ENCODE measurements around the gene WNT9A. TPM values are rescaled to one million over a fixed set of nuclear protein-coding genes. Genes with fewer than 3 reads are reported as not detected.

WNT9A gene
- total RNA-seq, 1 donor from 2014 or later = 4.1 TPM

DNA sequence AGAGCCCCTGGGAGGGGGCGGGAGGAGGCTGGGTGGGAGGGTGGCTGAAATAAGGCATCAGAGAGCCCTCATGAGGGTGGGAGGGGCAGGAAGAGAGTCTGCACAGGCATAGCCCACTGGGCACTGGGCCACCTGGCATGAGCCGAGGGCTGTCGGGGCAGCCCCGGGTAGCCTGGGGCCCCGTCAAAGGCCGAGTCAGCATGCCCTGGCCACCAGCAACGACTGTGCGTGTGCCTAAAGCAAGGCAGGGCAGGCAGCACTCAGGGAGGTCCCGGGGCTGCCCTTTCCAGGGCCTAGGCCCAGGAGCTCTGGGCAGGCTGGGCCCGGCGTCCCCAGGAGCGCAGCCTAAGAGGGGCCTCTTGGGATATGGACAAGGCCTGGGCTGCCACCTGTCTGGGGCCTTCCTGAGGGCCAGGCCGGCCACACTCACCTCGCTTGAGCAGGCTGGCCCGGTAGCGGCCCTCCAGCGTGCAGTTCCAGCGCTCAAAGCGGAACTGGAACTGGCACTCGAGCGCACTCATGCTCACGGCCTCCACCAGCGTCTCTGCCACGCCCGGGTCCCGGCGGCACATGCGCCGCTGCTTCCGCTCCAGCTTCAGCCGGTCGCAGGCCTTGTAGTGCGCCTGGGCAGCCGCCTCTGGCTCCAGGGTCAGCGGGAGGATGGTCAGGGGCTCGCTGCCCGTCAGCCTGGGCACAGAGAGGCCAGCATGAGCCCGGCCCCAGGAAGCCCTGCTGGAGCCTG, 22.7 kb downstream of the WNT9A start:
- no peak for DNase-seq (ENCODE audit: low read depth, low spot score)

DNA sequence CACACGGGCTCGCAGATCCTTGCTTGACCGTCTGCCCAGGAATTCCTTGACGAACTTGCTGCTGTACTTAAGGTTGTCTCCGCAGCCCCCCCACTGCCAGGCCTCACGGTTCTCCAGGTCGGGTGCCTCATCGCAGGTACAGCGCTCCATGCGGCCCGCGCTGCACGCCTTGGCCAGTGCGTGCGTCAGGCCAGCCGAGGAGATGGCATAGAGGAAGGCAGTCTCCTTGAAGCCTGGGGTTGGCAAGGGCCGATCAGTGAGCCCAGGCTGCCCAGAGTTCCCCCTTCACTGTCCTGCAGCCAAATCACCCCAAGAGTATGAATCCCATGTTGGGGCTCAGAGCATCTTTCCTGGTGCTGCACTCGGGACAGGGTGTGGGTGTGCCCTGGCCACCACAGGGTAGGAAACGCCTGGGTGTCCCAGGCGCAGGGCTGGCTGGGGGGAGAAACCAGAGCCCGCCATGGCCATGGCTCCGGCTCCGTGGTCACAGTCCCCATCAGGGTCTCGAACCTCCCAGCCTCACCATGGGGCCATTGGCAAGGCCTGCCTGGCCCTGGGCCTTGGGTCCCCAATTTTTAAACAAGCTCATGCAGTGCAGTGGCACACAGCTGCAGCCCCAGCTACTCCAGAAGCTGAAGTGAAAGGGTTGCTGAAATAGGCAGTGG, 23.4 kb downstream of the WNT9A start:
- no peak for DNase-seq (ENCODE audit: low read depth, low spot score)

DNA sequence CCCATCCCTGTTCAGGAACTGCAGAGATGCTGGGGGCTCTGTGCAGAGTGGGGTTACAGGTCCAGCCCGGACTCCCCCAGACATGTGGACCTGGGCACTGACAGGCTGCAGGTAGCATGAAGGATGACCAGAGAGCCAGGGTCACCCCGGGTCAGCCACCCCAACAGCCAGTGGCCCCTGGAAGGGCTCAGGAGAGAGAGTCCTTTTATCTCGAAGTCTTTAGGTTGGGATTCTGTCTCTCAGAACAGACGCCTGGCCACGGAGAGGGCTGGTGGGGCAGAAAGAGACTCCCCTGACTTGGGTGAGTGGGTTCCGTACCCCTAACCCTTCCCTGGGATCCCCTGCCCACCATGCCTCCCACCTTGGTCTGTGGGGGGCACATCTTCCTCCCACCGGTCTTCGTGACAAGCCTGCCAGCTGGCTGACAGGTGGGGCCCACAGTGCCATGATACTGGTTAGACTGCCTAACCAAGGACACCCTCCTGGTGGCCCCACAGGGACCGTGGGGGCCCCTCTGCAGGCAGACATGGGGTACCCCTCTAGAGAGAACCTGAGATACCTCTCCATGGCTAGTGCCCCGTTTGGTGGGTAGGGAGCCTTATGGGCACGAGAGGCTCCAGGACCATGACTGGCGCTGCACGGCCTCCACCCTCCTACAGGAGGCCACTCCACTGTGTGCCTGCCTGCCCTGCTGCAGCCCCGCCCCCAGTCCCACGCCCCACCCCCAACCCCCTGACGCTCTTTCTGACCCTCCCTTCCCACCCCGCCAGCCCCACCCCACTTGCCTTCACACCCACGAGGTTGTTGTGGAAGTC, 24.2 kb downstream of the WNT9A start:
- DNase-seq (ENCODE audit: low read depth, low spot score) = no peak

DNA sequence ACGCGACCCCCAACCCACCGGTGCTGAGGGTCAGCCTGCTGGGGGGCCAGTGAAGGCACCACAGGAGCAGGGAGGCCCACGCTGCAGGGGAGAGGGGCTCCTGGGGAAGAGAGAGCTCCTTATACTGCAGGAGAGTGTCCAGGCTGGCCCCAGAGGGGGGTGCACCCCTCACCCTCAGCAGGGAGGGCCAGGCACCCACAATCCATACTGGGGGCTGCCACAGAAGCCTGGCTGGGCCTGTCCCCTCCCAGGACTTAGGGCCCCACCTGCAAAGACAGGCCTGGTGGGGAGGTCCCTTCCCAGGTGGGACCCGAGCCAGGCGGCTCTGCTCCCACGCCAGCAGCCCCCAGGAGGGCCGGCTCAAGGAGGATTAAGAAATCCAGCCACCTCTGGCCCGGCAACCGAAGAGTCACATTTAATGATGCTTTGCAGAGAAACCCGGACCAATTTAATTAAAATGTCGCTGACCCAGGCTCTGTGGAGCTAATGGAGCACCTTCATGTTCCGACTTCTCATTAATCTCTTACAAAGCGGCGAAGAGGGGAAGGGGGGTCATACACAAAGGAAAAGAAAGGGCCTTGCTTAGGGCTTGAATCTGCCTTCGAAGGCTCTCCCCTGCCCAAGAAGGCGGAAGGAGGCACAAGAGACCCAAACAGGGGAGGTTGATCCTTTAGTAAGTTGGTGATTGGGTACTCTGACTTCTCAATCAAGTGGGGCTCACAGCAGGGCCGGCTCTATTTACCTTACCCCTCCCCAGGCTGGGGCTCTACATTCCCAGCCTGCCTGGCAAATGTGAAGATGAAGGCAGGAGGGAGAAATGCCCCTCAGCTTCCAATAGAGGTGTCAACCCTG, 25.0 kb downstream of the WNT9A start:
- no peak for DNase-seq (ENCODE audit: low read depth, low spot score)

DNA sequence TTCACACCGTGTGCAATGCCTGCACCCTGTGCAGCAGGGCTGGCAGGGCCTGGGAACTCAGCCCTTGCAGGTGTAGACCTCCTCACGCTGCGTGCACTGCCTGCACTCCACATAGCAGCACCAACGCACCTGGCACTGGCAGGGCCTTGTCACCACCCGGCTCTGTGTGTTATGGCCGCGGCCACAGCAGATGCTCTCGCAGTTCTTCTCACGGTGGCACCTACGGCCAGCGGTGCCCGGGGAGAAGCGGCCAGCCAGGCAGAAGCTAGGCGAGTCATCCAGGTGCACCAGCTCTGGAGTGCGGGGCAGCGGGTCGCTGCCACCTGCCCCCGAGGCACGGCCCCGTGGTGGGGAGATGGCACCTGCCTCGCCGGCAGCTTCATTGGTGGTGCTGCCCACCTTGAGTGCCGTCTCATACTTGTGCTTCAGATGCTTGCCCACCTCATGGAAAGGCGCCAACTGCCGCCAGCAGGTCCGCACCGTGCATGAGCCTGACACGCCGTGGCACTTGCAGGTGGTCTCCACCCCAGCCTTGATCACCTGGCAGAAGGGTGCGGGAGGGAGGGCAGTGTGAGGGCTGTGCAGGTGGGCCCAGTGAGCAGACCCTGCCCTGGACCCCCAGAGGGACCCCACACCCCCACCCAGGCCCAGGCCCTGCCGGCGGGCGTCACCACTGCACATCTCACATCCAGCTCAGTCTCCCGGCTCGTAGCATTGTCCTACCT, 26.1 kb downstream of the WNT9A start:
- DNase-seq (ENCODE audit: low read depth, low spot score) = no peak

DNA sequence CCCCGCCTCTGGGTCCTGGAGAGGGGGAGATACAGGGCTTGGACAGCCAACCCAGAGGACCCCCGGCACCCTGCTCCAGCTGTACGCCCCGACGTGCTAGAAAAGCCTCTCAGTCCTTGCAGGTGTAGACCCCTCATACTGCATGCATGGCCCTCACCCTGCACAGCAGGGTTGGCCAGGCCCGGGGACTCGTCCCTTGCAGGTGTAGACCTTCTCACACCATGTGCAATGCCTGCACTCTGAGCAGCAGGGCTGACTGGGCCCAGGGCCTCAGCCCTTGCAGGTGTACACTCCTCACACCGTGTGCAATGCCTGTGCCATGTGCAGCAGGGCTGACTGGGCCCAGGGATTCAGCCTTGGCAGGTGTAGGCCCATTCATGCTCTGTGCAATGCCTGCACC, 26.8 kb downstream of the WNT9A start:
- no peak for DNase-seq (ENCODE audit: low read depth, low spot score)

DNA sequence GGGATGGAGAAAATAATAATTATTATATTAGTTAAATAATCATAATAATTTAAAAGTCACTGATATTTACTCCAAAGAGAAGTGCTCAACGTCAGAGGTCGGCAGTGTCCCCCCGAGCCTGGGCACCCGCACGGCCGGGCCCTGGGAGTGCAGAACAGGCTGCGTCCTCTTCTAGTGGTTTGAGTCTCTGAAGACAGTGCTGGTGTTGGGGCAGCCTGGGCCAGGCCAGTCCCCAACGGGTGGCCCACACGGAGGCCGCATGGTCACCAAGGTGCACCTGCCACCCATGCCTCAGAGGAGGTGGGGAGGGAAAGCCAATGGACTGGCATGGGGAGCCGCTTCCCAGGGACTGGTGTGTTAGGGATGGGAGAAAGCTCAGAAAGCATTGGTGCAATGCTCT, 27.3 kb downstream of the WNT9A start:
- no peak for DNase-seq (ENCODE audit: low read depth, low spot score)

DNA sequence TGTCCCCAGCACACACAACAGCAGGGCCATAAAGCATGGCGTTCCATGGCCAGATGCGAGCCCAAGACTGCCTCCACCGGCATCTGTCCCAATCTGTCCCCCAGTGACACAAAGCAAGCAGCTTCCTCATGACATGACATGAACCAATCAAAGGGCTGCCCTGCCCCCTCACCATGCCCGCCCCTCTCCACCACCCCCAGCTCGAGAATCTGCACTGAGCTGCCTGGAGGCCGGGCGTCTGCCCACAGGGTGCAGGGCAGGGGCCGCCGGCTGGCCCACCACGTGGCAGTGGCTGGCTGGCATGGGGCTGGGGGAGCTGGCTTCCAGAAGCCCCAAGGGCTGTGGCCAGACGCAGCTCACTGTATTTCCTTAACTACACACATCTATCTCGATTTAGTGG, 27.8 kb downstream of the WNT9A start:
- DNase-seq (ENCODE audit: low read depth, low spot score) = no peak

DNA sequence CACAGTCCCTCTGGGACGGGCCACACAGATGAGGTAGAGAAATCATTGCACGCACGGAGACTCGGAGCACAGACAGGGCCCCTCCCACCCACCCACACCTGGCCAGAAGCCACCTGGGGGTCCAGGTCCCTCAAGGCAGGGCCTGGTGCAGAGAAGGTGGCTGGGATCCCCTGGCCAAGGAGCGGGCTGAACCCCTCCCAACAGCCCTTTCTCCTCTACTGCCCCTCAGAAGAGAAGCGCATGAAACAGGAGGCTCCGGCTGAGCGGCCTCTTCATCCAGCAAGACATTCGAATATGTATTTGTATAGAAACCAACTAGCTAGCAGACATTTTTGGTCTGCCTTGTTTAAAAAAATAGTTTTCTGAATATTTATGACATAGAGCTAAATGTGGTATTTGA, 29.0 kb downstream of the WNT9A start:
- DNase-seq (ENCODE audit: low read depth, low spot score) = no peak

DNA sequence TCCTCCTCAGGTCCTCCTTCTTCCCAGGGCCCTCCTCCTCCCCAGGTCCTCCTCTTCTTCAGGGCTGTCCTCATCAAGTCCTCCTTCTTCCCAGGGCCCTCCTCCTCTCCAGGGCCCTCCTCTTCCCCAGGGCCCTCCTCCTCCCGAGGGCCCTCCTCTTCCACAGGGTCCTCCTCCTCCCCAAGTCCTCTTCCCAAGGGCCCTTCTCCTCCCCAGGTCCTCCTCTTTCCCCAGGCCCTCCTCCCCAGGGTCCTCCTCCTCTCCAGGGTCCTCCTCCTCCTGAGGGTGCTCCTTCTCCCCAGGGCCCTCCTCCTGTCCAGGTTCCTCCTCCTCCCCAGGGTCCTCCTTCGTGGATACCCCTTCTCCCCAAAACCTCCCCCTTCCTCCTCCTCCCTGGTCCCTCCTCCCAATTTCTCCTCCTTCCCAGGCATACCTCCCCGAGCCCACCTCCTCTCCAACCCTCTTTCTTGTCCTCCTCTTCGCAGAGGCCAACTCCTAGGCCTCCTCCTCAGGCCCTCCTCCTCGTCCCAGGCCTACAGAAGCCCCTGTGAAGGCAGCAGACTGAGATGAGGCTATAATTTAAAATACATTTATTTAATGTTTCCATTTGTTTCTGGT, 29.5 kb downstream of the WNT9A start:
- DNase-seq (ENCODE audit: low read depth, low spot score) = no peak

DNA sequence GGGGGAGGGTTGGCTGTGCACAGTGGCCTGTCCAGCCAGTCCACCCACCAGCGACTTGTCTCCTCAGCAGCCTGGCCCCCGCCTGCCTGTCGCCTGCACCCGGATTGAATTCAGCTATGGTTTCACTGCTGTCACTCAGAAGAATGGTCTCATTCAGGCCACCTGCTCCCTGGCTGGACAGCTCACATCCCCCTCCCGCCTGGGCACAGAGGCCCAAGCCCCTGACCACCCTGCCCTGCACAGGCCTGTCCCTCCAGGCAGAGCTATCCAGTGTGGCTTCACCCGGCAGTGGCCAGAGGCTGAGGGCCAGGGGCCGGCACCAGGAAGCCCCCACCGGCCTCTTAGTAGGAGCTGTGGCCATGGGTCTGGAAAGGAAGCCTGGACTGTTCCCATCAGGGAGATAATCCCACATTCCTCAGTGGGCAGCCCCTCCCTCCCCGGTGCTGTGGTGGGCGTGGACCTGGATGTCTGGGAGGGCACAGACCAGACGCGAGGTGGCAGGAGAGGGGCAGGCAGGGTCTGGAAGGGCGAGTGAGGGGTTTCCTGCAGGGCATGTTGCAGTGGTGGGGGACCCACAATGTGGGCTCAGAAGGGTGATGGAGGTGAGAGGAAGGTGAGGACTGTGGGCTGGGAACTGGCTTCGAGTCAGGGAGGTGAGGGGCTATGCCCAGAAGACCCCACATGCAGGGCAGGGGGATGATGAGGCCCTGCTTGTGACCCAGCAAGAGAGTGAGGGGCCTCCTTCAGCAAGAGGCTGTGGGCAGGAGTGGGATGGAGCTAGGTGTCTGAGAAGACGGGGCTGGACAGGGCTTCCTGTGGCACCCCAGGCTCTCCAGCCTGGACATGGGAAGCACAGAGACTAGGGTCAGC, 30.4 kb downstream of the WNT9A start:
- DNase-seq (ENCODE audit: low read depth, low spot score) = no peak

DNA sequence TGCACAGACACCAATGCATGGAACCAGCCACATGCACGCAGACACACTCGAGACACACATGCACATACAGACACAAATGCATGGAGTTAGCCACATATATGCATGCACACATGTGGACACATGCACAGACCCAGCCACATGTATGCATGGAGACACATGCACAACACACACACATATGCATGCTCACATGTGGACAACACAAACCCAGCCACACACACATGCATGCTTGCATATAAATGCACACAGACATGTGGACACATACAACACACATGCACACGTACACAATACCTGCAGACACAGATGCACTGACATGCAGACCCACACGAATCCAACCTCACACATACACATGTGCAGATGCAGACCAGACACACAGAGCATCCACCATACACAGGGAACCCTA, 31.1 kb downstream of the WNT9A start:
- no peak for DNase-seq (ENCODE audit: low read depth, low spot score)

DNA sequence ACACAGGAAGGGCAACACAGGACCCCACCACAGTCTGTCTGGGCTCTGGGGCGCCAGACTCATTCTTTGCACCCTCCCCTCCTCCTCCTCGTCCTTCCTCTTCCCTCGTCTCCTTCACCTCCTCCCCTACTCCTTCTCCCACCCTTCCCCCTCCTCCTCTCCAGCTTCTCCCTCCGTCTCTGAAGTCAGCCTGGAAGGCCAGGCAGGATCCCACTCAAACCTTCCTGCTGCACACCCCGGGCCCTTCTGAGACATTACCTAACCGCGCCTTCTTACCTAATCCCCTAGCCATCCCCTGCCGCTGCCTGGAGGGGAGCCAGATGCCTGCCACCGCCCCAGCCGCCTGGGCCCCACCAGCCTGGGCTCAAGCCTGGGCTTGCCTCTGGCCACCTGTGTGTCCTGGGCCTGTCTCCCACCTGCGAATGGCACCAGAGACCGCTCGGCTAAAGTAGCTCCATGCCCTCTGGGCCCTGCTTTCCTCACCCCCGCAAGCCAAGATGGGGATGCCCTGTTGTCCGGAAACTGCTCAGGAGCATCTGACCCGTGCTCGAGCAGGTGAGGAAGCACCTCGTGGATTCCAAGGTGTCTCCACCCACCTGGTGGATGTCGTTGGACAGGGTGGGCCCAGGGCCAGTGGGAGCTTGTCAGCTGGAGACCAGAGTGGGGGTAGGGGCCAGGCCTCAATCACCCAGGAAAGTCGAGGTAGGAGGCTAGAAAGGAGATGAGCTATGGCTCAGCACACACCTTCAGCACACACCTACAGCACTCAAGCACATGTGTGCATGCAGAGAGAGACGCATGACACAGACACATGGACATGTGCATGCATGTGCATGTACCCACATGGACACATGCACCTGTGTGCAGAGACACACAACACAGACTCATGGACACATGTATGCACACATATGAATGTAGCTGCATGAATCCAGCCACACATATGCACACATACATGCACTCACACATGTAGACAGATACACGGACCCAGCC, 31.9 kb downstream of the WNT9A start:
- DNase-seq (ENCODE audit: low read depth, low spot score) = no peak

DNA sequence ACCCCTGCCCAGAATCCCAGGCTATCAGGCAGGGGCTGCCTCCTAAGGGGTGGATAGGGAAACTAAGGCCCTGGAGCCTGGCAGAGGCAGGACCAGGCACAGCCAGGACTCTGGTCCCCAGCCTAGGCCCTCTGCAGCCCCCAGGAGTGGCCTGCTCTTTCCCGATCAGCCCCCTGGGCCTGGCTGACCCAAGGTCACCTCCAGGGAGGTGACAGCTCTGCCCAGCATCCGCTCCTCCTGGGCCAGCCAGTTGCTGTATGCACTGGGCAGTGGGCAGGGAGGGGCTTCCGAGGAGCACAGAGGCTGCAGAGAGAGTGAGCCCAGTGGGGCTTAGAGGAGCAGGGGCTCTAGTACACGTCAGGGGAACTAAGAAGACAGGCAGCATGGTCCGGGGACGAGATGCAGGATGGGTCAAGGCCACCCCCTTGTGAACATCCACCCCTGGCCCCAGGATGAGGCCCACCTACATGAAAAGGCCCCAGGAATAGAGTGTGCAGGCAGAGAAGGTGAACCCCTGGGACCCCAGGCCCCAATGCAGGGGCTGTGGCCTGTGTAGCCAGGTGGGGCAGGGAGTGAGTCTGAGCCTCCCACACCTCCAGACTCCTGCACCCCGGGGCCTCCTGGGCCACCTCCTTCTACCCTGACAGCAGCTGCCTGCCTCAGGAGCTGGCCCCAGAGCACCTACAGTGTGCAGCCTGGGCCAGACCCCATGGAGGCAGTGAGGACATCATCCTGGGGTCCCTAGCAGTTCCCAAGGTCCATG, 32.8 kb downstream of the WNT9A start:
- no peak for DNase-seq (ENCODE audit: low read depth, low spot score)

DNA sequence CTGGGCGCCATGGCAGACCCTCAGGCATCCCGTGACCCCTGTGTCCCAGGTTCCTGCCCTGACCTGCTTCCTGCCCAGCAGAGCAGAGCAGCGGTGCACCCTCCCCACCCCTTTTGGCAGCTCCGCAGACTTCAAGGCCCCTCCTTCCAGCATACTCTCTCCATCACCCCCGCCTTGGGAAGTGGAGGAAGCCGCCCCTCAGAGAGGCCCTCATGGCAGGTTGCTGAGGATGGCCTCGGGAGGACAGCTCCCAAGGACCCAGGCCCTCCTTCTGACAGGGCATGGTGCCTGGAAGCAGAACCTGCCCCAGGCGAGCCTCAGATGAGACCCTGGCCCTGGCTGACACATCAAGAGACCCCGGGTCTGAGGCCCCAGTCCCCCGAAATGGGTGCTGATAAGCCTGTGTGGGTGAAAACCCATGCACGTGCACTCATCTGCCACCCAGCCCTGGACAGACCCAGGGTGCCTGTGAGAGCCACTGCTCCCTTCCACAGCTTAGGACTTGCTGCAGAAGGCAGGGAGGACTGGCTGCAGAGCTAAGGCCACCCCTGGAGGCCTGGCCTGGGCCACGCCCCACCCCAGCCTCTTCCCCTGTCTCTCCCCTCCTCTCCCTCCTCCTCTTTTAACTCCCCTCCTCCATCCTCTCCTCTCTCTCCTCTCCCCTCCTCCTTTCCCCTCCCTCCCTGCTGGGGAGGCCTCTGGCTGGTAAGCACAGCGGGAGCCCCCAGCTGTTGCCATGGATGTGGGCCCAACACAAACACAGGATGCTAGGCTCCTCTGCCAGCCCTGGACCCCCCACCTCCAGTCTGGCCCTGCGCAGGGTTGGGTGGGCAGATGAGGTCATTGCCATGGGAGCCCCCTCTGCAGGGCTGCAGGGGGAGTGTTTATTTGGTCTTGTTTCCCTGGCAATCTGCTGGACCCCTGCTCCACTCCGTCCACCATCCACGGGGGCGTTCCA, 33.7 kb downstream of the WNT9A start:
- DNase-seq (ENCODE audit: low read depth, low spot score) = no peak

DNA sequence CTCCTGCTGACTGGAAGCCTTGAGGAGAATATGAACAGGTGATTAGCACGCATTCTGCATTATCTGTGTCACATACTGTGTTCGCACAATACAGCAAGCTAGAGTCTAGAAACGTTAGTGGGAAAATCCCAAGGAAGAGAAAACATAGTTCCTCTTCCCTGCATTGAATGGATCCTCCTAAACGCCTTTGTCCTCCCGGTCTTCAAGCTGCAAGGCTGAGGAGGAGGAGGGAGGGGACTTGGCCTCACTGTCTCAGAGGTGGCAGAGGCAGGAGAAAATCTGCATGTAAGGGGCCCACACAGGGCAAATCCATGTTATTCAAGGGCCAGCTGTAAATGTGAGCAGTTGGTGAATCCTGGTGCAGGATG, 34.4 kb downstream of the WNT9A start:
- DNase-seq (ENCODE audit: low read depth, low spot score) = no peak

All from pulmonary artery endothelial cell (primary cell).